Kidney (tissue), 14 donors: ENCODE results near the gene LPCAT1. TPM values are rescaled to one million over a fixed set of nuclear protein-coding genes. Genes with fewer than 3 reads are reported as not detected.

Source experiments
- DNase-seq, 5 donors: peaks; one replicate each; pipeline ENCODE4 v3.0.0-alpha.2; 2013 to 2020
- FAIRE-seq: peaks from 2 replicates; lab custom pipeline; 2012; peaks lifted over from hg19 to GRCh38; lab: Jason Lieb, UNC
- H3K27ac ChIP-seq, 2 donors: one replicate each; pipeline ENCODE4 v1.7.0; 2013; ENCODE audit warnings: low read depth in 2 of 2, low read length in 2 of 2, inconsistent platforms in 1 of 2
- H3K27me3 ChIP-seq: one replicate; pipeline ENCODE4 v1.7.1; 2013; ENCODE audit warnings: low read length, inconsistent platforms; ENCODE audit not compliant: control insufficient read depth, insufficient read depth
- H3K36me3 ChIP-seq, 3 donors: one replicate each; pipeline versions ENCODE4 v1.7.0 to v1.7.1; 2013; ENCODE audit warnings: low read length in 3 of 3, control low read depth in 1 of 3, inconsistent platforms in 1 of 3; ENCODE audit not compliant: insufficient read depth in 3 of 3, control insufficient read depth in 2 of 3
- H3K4me1 ChIP-seq, 3 donors: one replicate each; pipeline versions ENCODE4 v1.7.0 to v1.7.1; 2013; ENCODE audit warnings: low read length in 3 of 3, inconsistent platforms in 1 of 3, low read depth in 1 of 3; ENCODE audit not compliant: control insufficient read depth in 2 of 3, insufficient read depth in 2 of 3
- H3K4me3 ChIP-seq, 3 donors: one replicate each; pipeline versions ENCODE4 v1.7.0 to v1.8.1; 2013; ENCODE audit warnings: low read length in 3 of 3, control low read depth in 1 of 3, inconsistent platforms in 1 of 3
- H3K9ac ChIP-seq, 3 donors: one replicate each; pipeline versions ENCODE4 v1.7.0 to v1.7.1; 2013; ENCODE audit warnings: low read length in 3 of 3, control low read depth in 1 of 3, inconsistent platforms in 1 of 3
- H3K9me3 ChIP-seq, 3 donors: one replicate each; pipeline versions ENCODE4 v1.7.0 to v1.7.1; 2013; ENCODE audit warnings: low read length in 3 of 3, control low read depth in 1 of 3, inconsistent platforms in 1 of 3; ENCODE audit not compliant: control insufficient read depth in 2 of 3, insufficient read depth in 1 of 3
- CTCF ChIP-seq: IDR thresholded peaks from 3 replicates; pipeline ENCODE4 v1.5.1; 2012; ENCODE audit warnings: mild to moderate bottlenecking, moderate library complexity, borderline replicate concordance; ENCODE audit not compliant: insufficient read depth; ENCODE audit errors: extremely low read depth
- intact Hi-C: fragments of 100-400 bp; cut with DNase I; formaldehyde crosslinking; loops from one replicate; pipeline ENCODE4 v1.11.1; 2022
- polyA plus RNA-seq: library from polyadenylated mRNA; stranded (reverse); fragments of 350-450 nt; fragmentation: Illumina TruSeq; extraction: RNeasy Lipid Tissue Mini Kit (QIAGEN cat#74804); gene quantifications from one replicate; pipeline ENCODE4 v1.2.3, GENCODE V29; 2014; ENCODE audit warnings: low read depth, low replicate concordance; ENCODE audit not compliant: insufficient read depth
- total RNA-seq: library from RNA; stranded (reverse); fragmentation: NEBNext Ultra II Directional; extraction: Animal tissue kit (Norgen Biotek cat#: 25700); gene quantifications from one replicate; pipeline ENCODE4 v1.2.1, GENCODE V29; 2021
- donor health status: control.
- donor health status: control.
- donor health status: control.
- donor health status: control.
- donor health status: control.
- donor health status: DM: yes; HTN: yes; CAD: no.
- donor health status: Normal renal cell carcinoma (clear cell type).

The LPCAT1 gene
- total and polyA plus RNA-seq, 2 donors from 2014 or later: 22.2 to 46.5 TPM

DNA sequence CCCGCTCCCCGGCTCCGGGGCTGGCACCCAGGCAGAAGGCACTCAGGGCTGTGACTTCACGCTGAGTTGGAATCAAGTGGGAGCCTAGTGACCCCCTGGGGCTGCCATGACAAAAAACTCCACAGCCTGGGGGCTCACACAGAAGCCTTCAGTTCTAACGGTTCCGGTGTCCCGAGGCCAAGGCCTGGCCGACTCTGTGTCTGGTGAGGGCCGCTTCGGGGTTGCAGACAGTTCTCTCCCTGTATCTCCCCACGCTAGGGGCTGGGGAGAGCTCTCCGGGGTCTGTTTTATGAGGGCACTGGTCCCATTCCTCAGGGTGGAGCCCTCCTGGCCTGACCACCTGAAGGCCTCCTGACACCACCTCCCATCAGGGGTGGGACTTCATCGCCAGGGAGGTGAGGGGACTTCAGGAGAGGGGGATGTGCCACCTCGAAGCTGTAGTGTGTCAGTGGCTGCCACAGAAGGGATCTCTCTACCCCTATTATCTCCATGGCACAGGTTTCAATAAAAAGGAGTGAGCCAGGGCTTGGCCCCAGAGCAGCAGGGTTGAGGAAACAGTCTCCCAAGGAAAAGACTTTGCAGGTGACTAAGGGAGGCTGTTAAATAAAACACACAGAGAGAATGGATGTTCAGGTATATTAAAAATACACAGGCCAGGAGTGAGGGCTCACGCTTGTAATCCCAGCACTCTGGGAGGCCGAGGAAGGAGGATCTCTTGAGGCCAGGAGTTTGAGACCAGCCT is 77.0 kb downstream of the LPCAT1 start:
- Histone ChIP-seq H3K4me1 (peaks cover 0 to 5% (median 0%) of the 10 kb centered on the region in 3 donors), H3K27me3 (peaks cover 26% of the 10 kb centered on the region), H3K9ac (no peak overlapping the region), H3K4me3 (no peak overlapping the region), H3K36me3 (no peaks in the 10 kb centered on the region), H3K9me3 (no peaks in the 10 kb centered on the region), H3K27ac (no peak overlapping the region)
- intact Hi-C loops: no loop called here
- FAIRE-seq (no peak), DNase-seq (peak in 1 of 5 donors; percentile 61)
- no peak for TF ChIP-seq CTCF

DNA sequence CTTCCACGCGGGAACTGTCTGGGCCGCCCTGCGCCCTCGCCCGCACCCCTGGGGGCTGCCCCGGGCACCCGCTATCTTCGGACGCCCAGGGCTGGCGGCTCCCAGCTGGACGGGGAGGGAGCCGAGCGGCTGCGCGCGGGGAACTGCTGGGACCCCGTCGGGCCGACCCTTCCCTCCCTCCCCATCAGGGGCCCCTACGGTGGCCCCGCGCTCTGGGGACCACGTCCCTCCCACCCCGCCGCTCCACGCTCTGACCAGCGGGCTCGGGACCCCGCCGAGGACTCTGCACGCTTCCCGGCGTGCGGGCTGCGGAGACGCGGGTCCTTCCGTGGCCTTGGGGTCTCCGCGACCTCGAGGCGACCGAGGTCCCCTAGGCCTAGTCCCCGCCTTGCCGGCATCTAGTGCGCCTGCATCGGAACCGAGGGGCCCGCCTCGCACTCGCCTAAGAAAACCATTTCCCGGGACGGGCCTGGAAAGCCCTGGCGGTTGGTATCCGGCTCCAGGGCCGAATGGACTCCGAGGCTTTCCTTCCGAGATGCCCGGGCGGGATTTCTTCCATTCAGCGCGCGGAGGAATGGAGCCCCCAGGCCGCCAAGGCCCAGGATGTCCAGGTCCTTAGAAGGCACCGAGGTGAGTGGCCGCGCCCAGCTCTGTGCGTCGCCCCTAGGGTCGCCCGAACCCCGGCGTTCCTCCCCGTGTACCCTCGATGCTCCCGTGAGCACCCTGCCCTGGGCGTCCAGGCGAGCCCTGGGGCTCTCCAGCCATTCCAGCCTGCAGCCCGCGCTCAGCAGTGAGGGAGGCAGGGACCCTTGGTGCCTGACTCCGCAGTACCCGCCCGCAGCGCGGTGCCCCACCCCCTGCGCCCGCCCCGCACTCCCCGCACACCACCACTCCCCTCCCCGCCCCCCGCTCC is 77.8 kb downstream of the LPCAT1 start:
- H3K9me3 ChIP-seq: no peaks in the 10 kb centered on the region
- no peak overlapping the region for H3K4me3 ChIP-seq
- peaks cover 26% of the 10 kb centered on the region for H3K27me3 ChIP-seq
- H3K9ac ChIP-seq: no peak overlapping the region
- intact Hi-C loops: no loop called here
- peaks cover 0 to 5% (median 0%) of the 10 kb centered on the region in 3 donors for H3K4me1 ChIP-seq
- TF ChIP-seq CTCF: no peak
- FAIRE-seq (no peak), DNase-seq (peak in 3 of 5 donors; percentile 18 to 68 (median 27))
- no peaks in the 10 kb centered on the region for H3K36me3 ChIP-seq
- no peak overlapping the region for H3K27ac ChIP-seq

DNA sequence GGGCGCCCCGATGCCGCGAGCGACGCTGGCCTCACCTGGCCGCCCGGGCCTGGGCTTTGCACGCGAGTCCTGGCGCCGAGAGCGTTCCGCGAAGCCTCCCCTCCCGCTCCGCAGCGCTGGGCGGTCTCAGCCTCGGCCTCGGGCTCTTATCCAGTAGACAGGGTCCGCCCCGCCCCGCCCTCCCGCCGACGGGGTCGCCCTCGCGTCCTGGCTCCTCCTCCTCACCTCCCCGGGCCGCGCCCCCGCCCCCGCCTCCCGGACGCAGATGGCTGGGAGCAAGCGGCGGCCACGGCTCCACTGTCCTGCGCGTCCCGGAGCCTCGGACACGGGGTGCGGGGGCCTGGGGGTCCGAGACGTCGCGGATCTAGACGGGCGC is 78.5 kb downstream of the LPCAT1 start, which contains the start of gene SLC6A3:
TSS of gene SLC6A3 (minus strand) at position 128 of the 376 bp plus-strand sequence. CDS start 2,243 bp downstream, outside the sequence.
- intact Hi-C loops: no loop called here
- H3K27ac ChIP-seq: no peak within 1 kb of the TSS
- no peak within 1 kb of the TSS for H3K9ac ChIP-seq
- H3K27me3 ChIP-seq: peaks cover 26% of the 10 kb centered on the region
- H3K9me3 ChIP-seq: peaks cover 0 to 2% (median 0%) of the 10 kb centered on the region in 3 donors
- H3K4me3 ChIP-seq: no peak within 1 kb of the TSS
- no peaks in the 10 kb centered on the region for H3K36me3 ChIP-seq
- peak; percentile 64 to 88 (median 83) for DNase-seq
- TF ChIP-seq CTCF: no peak
- no peak for FAIRE-seq
- peaks cover 0 to 5% (median 0%) of the 10 kb centered on the region in 3 donors for H3K4me1 ChIP-seq
